IgD-negative memory B cell (primary cell): Measurements from ENCODE around the gene NUP188. TPM values are rescaled to one million over a fixed set of nuclear protein-coding genes. Genes with fewer than 3 reads are reported as not detected.

Experiments used
- H3K27ac Mint-ChIP-seq, 3 donors: one replicate each; pipeline ENCODE4 v1.8.0; 2020 to 2022; ENCODE audit warnings: mild to moderate bottlenecking in 3 of 3, mixed read lengths in 3 of 3, moderate library complexity in 1 of 3
- H3K27me3 Mint-ChIP-seq: one replicate; pipeline ENCODE4 v1.8.0; 2021; ENCODE audit warnings: mixed read lengths
- H3K36me3 Mint-ChIP-seq: one replicate; pipeline ENCODE4 v1.8.0; 2020; ENCODE audit warnings: mild to moderate bottlenecking, mixed read lengths
- H3K4me1 Mint-ChIP-seq, 3 donors: one replicate each; pipeline ENCODE4 v1.8.0; 2020 to 2022; ENCODE audit warnings: mixed read lengths in 3 of 3, mild to moderate bottlenecking in 1 of 3
- H3K4me3 Mint-ChIP-seq, 4 donors: one replicate each; pipeline ENCODE4 v1.8.0; 2020 to 2022; ENCODE audit warnings: mild to moderate bottlenecking in 4 of 4, mixed read lengths in 4 of 4, moderate library complexity in 3 of 4
- H3K9me3 Mint-ChIP-seq, 3 donors: one replicate each; pipeline ENCODE4 v1.8.0; 2020 to 2021; ENCODE audit warnings: mixed read lengths in 3 of 3, mild to moderate bottlenecking in 1 of 3
- polyA plus RNA-seq: library from polyadenylated mRNA; unstranded; fragments of 300-500 nt; fragmentation: Illumina TruSeq; gene quantifications from one replicate; pipeline ENCODE4 v1.2.3, GENCODE V29; 2021

Gene NUP188
- polyA plus RNA-seq, 1 donor from 2014 or later, result 21.9 TPM

- no peaks in the 10 kb centered on the region for H3K9me3 Mint-ChIP-seq
- peak overlapping the region in 1 of 4 donors; percentile 72 for H3K4me3 Mint-ChIP-seq
- no peaks in the 10 kb centered on the region for H3K27me3 Mint-ChIP-seq
- peaks cover 2% of the 10 kb centered on the region for H3K36me3 Mint-ChIP-seq
- H3K27ac Mint-ChIP-seq, result peak overlapping the region in 1 of 3 donors; percentile 28
- peaks cover 1 to 6% (median 4%) of the 10 kb centered on the region in 3 donors for H3K4me1 Mint-ChIP-seq
Measured at GRCh38 chr9:129006328-129007034, 59.0 kb downstream of the NUP188 start.

DNA sequence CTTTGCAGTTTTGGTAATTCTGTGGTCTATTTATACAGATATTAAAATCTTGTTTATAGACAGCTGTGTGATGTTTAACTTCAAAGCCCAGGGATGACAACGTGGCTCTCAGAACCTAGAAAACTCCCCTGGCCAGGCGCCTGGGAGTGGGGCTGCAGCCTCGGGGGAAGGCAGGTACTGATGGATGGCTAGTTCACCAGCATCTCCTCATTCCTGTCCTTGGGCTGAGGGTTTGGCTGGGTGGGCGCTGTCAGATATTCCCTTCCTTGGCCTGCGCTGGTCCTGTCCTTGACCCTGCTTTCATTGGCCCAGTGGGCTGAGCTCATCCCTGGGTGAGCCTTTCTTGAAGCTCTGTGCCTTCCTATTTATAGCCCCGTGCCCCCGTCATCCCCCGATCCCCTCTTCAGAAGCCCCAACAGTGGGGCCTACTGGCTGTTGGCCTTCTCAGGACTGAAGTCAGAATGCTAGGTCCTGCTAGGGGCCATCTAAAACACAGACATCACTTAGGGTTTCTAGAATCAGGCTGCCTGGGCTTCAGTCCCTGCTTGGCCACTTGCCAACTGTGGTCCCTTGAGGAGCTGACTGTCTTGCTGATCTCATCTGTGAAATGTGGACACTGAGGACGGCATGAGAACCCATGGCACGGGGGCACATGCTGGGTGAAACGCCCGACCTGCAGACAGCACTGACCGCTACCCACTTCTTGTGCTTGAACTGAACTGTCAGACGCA, 59.7 kb downstream of the NUP188 start:
- peak overlapping the region; percentile 28 to 80 (median 71) for H3K27ac Mint-ChIP-seq
- no peaks in the 10 kb centered on the region for H3K9me3 Mint-ChIP-seq
- no peaks in the 10 kb centered on the region for H3K27me3 Mint-ChIP-seq
- H3K4me3 Mint-ChIP-seq, result no peak overlapping the region
- H3K36me3 Mint-ChIP-seq, result peaks cover 2% of the 10 kb centered on the region
- peaks cover 1 to 6% (median 4%) of the 10 kb centered on the region in 3 donors for H3K4me1 Mint-ChIP-seq

GRCh38 chr9:129007766-129008468, 60.4 kb downstream of the NUP188 start:
- H3K9me3 Mint-ChIP-seq, result no peaks in the 10 kb centered on the region
- H3K4me1 Mint-ChIP-seq, result peaks cover 1 to 6% (median 4%) of the 10 kb centered on the region in 3 donors
- H3K27ac Mint-ChIP-seq, result peak overlapping the region in 2 of 3 donors; percentile 71 to 80
- no peaks in the 10 kb centered on the region for H3K27me3 Mint-ChIP-seq
- H3K4me3 Mint-ChIP-seq, result no peak overlapping the region
- H3K36me3 Mint-ChIP-seq, result peaks cover 2% of the 10 kb centered on the region

- H3K27me3 Mint-ChIP-seq, result no peaks in the 10 kb centered on the region
- no peaks in the 10 kb centered on the region for H3K9me3 Mint-ChIP-seq
- peaks cover 2% of the 10 kb centered on the region for H3K36me3 Mint-ChIP-seq
- H3K27ac Mint-ChIP-seq, result no peak overlapping the region
- peak overlapping the region in 1 of 4 donors; percentile 37 for H3K4me3 Mint-ChIP-seq
- peaks cover 1 to 6% (median 4%) of the 10 kb centered on the region in 3 donors for H3K4me1 Mint-ChIP-seq
Measured at GRCh38 chr9:129008469-129008965, 61.0 kb downstream of the NUP188 start.

DNA sequence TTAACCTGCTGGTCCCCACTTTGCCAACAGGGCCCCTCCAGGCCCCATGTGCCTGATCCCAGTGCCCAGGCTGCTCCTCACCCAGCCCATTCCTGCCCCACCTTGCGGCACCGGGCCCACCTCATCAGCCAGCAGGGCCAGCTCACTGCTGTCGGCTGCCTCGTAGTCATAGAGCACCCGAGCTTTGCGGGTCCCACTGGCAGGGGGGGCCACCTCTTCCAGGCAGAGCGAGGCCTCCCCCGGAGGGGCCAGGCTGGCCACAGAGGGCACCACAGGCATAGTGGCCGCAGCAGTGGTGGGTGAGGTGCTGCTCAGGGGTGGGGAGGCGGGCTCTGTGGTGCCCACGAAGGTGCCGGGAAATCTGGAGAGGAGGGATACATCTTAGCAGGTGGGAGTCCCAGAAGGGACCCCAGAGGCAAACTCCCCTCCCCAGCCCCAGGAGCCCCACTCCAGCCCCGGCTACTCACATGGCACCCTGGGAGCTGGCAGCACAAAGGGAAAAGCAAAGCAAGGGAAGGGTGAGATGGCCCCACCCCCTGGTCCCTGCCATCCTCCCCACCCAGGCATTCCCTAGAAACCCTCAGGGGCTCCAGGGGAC, 61.6 kb downstream of the NUP188 start:
- no peak overlapping the region for H3K27ac Mint-ChIP-seq
- H3K36me3 Mint-ChIP-seq, result peaks cover 2% of the 10 kb centered on the region

GRCh38 chr9:129009584-129010141, 62.2 kb downstream of the NUP188 start:
- peaks cover 2% of the 10 kb centered on the region for H3K36me3 Mint-ChIP-seq
- H3K4me3 Mint-ChIP-seq, result no peak overlapping the region
- H3K4me1 Mint-ChIP-seq, result peaks cover 1 to 6% (median 4%) of the 10 kb centered on the region in 3 donors
- no peaks in the 10 kb centered on the region for H3K9me3 Mint-ChIP-seq
- no peaks in the 10 kb centered on the region for H3K27me3 Mint-ChIP-seq
- peak overlapping the region in 1 of 3 donors; percentile 31 for H3K27ac Mint-ChIP-seq

More for the DNA sequence above, 61.6 kb downstream of the NUP188 start:
- Mint-ChIP-seq H3K9me3 (no peaks in the 10 kb centered on the region), H3K4me3 (no peak overlapping the region), H3K27me3 (no peaks in the 10 kb centered on the region), H3K4me1 (peaks cover 1 to 6% (median 4%) of the 10 kb centered on the region in 3 donors)

DNA sequence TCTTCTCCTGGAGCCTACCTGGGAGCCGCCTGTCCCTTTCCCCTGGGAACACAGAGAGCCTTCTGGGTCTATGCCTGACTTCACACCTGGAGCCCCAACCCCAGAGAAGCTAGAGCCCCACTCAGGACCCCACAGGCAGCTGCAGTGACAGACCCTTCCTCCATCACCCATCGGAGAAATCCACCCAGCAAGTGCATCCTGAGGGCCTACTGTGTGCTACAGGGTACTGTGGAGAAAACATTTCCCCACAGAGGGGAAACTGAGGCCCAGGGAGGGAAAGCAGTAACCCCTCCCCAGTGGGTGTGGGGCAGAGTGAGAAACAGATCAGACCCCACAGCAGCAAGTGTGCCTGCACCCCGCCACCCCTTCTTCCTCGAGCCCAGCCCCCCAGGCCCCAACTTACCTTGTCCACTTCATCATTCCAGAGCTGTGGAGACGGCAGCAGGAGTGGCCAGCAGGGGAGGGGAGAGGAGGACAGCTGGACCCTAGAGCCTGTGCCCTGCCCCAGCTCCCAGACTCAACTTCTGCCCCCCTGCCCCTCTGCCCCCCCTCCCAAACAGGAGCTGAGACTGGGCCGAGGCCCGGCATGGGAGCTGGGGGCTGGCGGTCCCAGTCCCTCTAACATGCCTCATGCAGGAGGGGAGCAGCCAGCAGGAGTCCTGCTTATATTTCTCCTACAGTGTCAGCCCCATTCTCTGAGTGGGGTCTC, 62.9 kb downstream of the NUP188 start:
- Mint-ChIP-seq H3K36me3 (peaks cover 2% of the 10 kb centered on the region), H3K4me3 (no peak overlapping the region), H3K4me1 (peaks cover 1 to 6% (median 4%) of the 10 kb centered on the region in 3 donors), H3K27ac (no peak overlapping the region), H3K9me3 (no peaks in the 10 kb centered on the region), H3K27me3 (no peaks in the 10 kb centered on the region)

DNA sequence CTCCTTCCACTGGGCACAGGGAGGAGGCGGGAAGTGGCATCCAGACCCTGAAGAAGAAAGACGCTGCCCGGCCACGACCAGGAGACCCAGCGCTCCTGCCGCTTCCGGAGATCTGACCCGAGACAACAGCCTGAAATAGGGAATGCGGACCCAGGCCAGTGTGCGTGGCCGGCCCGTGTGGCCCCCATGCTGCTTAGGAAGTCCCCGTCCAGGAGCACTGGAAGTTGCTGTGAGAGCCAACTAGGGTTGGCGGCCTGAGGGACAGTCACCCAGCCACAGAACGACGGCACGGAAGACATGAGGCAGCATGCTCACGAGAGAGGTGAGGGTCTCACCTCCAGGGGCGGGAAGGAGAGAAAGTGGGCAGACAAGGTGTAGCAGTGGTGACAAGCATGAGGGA, 63.7 kb downstream of the NUP188 start:
- peaks cover 6% of the 10 kb centered on the region for H3K36me3 Mint-ChIP-seq
- peaks cover 1 to 6% (median 4%) of the 10 kb centered on the region in 3 donors for H3K4me1 Mint-ChIP-seq
- no peaks in the 10 kb centered on the region for H3K27me3 Mint-ChIP-seq
- H3K27ac Mint-ChIP-seq, result no peak overlapping the region
- H3K4me3 Mint-ChIP-seq, result peak overlapping the region in 1 of 4 donors; percentile 63
- no peaks in the 10 kb centered on the region for H3K9me3 Mint-ChIP-seq

- Mint-ChIP-seq H3K4me3 (no peak overlapping the region), H3K36me3 (peaks cover 6% of the 10 kb centered on the region), H3K9me3 (no peaks in the 10 kb centered on the region), H3K27ac (no peak overlapping the region), H3K4me1 (peaks cover 0 to 4% (median under 1%) of the 10 kb centered on the region in 3 donors), H3K27me3 (no peaks in the 10 kb centered on the region)
Measured at GRCh38 chr9:129011761-129012181, 64.3 kb downstream of the NUP188 start.

- Mint-ChIP-seq H3K9me3 (no peaks in the 10 kb centered on the region), H3K4me3 (no peak overlapping the region), H3K36me3 (peaks cover 6% of the 10 kb centered on the region), H3K27ac (no peak overlapping the region), H3K4me1 (peaks cover 0 to 4% (median 0%) of the 10 kb centered on the region in 3 donors), H3K27me3 (no peaks in the 10 kb centered on the region)
Measured at GRCh38 chr9:129012343-129012742, 64.8 kb downstream of the NUP188 start.

DNA sequence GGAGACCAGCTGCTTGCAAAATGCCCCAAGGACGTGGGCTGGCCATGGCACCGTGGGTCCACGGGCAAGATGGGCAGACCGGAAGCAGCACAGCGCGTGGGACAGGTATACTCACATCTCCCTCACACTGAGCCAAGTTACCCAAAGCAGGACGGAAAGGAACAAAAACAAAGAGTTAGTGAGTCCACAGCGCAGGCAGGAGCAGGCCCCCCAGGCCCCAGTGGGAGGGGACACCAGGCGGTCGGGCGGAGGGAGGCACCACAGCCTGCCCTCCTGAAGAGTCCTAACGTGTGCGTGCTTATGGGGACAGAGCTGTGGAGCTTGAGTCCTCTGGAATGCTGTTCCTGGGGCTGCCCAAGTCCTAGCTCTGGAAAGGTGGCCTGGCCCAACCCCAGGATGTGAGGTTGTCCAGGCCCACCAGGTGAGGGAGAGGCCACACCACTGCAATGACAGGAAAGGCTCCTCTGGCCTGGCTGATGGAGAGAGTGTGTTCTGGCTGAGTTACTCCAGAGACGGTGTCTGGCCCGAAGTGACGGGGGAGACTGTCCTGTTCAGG, 65.5 kb downstream of the NUP188 start:
- Mint-ChIP-seq H3K27ac (no peak overlapping the region), H3K27me3 (no peaks in the 10 kb centered on the region), H3K4me3 (no peak overlapping the region), H3K4me1 (peaks cover 0 to 2% (median 0%) of the 10 kb centered on the region in 3 donors), H3K9me3 (no peaks in the 10 kb centered on the region), H3K36me3 (peaks cover 4% of the 10 kb centered on the region)

DNA sequence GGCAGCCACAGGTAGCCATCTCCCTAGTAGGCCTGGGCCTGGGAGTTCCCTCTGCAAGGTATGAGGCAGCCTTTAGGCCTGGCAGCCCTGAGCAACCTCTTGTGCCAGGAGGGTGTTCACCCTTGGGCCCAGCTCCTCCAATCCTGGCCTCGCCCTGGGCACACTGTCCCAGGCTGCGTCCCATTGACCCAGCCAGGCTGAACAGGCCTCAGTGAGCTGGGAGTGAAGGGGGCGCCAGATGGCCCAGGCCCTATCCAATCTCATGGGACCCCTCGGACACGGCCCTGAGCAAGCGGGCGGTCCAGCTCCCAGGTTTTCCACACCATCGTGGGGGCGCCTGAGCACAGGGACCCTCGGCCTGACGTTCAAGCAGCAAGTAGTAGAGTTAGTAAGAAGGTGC, 66.2 kb downstream of the NUP188 start:
- H3K4me3 Mint-ChIP-seq, result no peak overlapping the region
- peaks cover 0 to 2% (median 0%) of the 10 kb centered on the region in 3 donors for H3K4me1 Mint-ChIP-seq
- no peaks in the 10 kb centered on the region for H3K9me3 Mint-ChIP-seq
- H3K27ac Mint-ChIP-seq, result no peak overlapping the region
- peaks cover 4% of the 10 kb centered on the region for H3K36me3 Mint-ChIP-seq
- no peaks in the 10 kb centered on the region for H3K27me3 Mint-ChIP-seq

DNA sequence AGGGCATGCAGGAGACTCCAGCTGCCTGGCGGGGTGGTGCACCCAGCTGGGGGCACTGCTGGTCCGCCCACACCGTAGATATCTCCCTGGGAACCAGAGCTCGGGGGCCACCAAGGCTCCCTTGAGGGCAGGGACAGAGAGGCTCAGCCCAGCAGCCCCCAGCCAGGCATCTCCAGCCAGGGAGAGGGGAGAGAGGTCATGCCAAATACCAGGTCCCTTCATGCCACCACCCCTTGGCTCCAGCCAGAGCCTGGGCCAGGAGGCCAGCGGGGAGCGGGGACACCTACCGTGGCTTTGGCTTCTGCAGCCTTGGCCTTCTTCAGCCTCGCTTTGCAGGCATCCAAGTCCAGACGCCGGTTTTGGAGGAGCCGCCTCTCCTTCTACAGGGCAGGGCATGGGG, 66.6 kb downstream of the NUP188 start:
- Mint-ChIP-seq H3K27me3 (no peaks in the 10 kb centered on the region), H3K9me3 (no peaks in the 10 kb centered on the region), H3K4me3 (no peak overlapping the region), H3K4me1 (peaks cover 0 to 2% (median 0%) of the 10 kb centered on the region in 3 donors), H3K27ac (no peak overlapping the region), H3K36me3 (peaks cover 4% of the 10 kb centered on the region)
